Non-pigmented ciliary epithelial cell (primary cell): Measurements from ENCODE around the gene PHEX.

Experiments
- DNase-seq: peaks from one replicate; pipeline ENCODE4 v3.0.0-alpha.2; 2010; ENCODE audit warnings: low read depth

PHEX gene

GRCh38 chrX:22105231-22105630, 73.1 kb downstream of the PHEX start:
- DNase-seq = no peak

- DNase-seq = no peak
Measured at GRCh38 chrX:22105971-22106370, 73.8 kb downstream of the PHEX start.

GRCh38 chrX:22109442-22109841, 77.3 kb downstream of the PHEX start:
- no peak for DNase-seq

- no peak for DNase-seq
Measured at GRCh38 chrX:22110729-22111494, 78.8 kb downstream of the PHEX start.

GRCh38 chrX:22116605-22117546, 84.8 kb downstream of the PHEX start:
- no peak for DNase-seq

GRCh38 chrX:22117633-22118032, 85.5 kb downstream of the PHEX start:
- DNase-seq = no peak

GRCh38 chrX:22118161-22118830, 86.2 kb downstream of the PHEX start:
- no peak for DNase-seq

GRCh38 chrX:22121161-22121560, 89.0 kb downstream of the PHEX start:
- DNase-seq = no peak

GRCh38 chrX:22122510-22122909, 90.4 kb downstream of the PHEX start:
- no peak for DNase-seq

- DNase-seq = no peak
Measured at GRCh38 chrX:22124098-22124497, 92.0 kb downstream of the PHEX start.

GRCh38 chrX:22125481-22125880, 93.4 kb downstream of the PHEX start:
- DNase-seq = no peak

GRCh38 chrX:22126327-22126726, 94.2 kb downstream of the PHEX start:
- DNase-seq = no peak

GRCh38 chrX:22128961-22129360, 96.8 kb downstream of the PHEX start:
- DNase-seq = no peak

GRCh38 chrX:22134681-22135080, 102.6 kb downstream of the PHEX start:
- DNase-seq = no peak

GRCh38 chrX:22135171-22135711, 103.1 kb downstream of the PHEX start:
- DNase-seq = no peak

GRCh38 chrX:22135994-22136684, 104.0 kb downstream of the PHEX start:
- DNase-seq = no peak

- no peak for DNase-seq
Measured at GRCh38 chrX:22136711-22137110, 104.6 kb downstream of the PHEX start.

GRCh38 chrX:22139822-22140221, 107.7 kb downstream of the PHEX start:
- DNase-seq = no peak

- DNase-seq = no peak
Measured at GRCh38 chrX:22141047-22141730, 109.1 kb downstream of the PHEX start.

GRCh38 chrX:22147214-22147613, 115.1 kb downstream of the PHEX start:
- DNase-seq = no peak

- no peak for DNase-seq
Measured at GRCh38 chrX:22147942-22148341, 115.8 kb downstream of the PHEX start.
